DOHH2 (cell line): Measurements from ENCODE around the gene SMARCA2.

ENCODE experiments used
- H3F3A ChIP-seq: fragments of 200-600 bp; sonication (generic), shearing (Covaris generic); 2 replicates; pipeline ENCODE4 v1.6.0; 2016; ENCODE audit warnings: antibody characterized with exemption, mild to moderate bottlenecking; ENCODE audit not compliant: control insufficient read depth, insufficient read depth
- H3K27ac ChIP-seq: fragments of 200-600 bp; sonication (generic); 2 replicates; pipeline ENCODE4 v1.5.1; 2014; ENCODE audit warnings: low read depth, mild to moderate bottlenecking, low read length, moderate library complexity
- H3K27me3 ChIP-seq: fragments of 200-600 bp; sonication (generic); 2 replicates; pipeline ENCODE4 v1.6.1; 2014; ENCODE audit warnings: mild to moderate bottlenecking, low read length, mixed read lengths; ENCODE audit not compliant: control insufficient read depth
- H3K36me3 ChIP-seq: fragments of 200-600 bp; sonication (generic); 2 replicates; pipeline ENCODE4 v1.6.1; 2014; ENCODE audit warnings: mild to moderate bottlenecking, low read length, moderate library complexity, mixed read lengths; ENCODE audit not compliant: control insufficient read depth
- H3K4me1 ChIP-seq: fragments of 200-600 bp; sonication (generic); 2 replicates; pipeline ENCODE4 v1.6.1; 2014; ENCODE audit warnings: mild to moderate bottlenecking, low read length, mixed read lengths; ENCODE audit not compliant: control insufficient read depth
- H3K4me2 ChIP-seq: fragments of 200-600 bp; sonication (generic); 2 replicates; pipeline ENCODE4 v1.6.0; 2014; ENCODE audit warnings: mild to moderate bottlenecking, low read length, moderate library complexity
- H3K4me3 ChIP-seq: fragments of 200-600 bp; sonication (generic); 2 replicates; pipeline ENCODE4 v1.5.1; 2014; ENCODE audit warnings: mild to moderate bottlenecking, low read length, mixed read lengths
- H3K79me2 ChIP-seq: fragments of 200-600 bp; sonication (generic); 2 replicates; pipeline ENCODE4 v1.6.1; 2014; ENCODE audit warnings: mild to moderate bottlenecking, low read length, mixed read lengths; ENCODE audit not compliant: control insufficient read depth
- H3K9me2 ChIP-seq: fragments of 200-600 bp; sonication (generic); replicated peaks from 2 replicates; pipeline ENCODE4 v1.6.1; 2014; ENCODE audit warnings: mild to moderate bottlenecking, low read length, mixed read lengths; ENCODE audit not compliant: control insufficient read depth
- H3K9me3 ChIP-seq: fragments of 200-600 bp; sonication (generic); 2 replicates; pipeline ENCODE4 v1.6.1; 2014; ENCODE audit warnings: antibody characterized with exemption, low read length, mixed read lengths; ENCODE audit not compliant: control insufficient read depth, insufficient read depth
- H4K20me1 ChIP-seq: fragments of 200-600 bp; sonication (generic); 2 replicates; pipeline ENCODE4 v1.6.0; 2014; ENCODE audit warnings: low read depth, mild to moderate bottlenecking, antibody characterized with exemption, low read length, moderate library complexity; ENCODE audit not compliant: control insufficient read depth, insufficient read depth
- CTCF ChIP-seq: fragments of 200-600 bp; sonication (generic); IDR thresholded peaks from one replicate; pipeline ENCODE4 v1.5.1; 2014; ENCODE audit warnings: antibody characterized with exemption, mild to moderate bottlenecking, low read depth, low read length; ENCODE audit not compliant: poor library complexity, severe bottlenecking
- EZH2phosphoT487 ChIP-seq: fragments of 200-600 bp; sonication (generic); IDR thresholded peaks from 2 replicates; pipeline ENCODE4 v1.6.1; 2017; ENCODE audit warnings: borderline replicate concordance, mild to moderate bottlenecking, antibody characterized with exemption, low read length, moderate library complexity, mixed read lengths

SMARCA2 gene

GRCh38 chr9:2120926-2121689, 106.0 kb downstream of the SMARCA2 start:
- peaks cover 88% of the 10 kb centered on the region for H3K36me3 ChIP-seq
- H3K4me2 ChIP-seq, result no peak overlapping the region
- H3F3A ChIP-seq, result no peaks in the 10 kb centered on the region
- H3K27ac ChIP-seq, result no peak overlapping the region
- no peaks in the 10 kb centered on the region for H3K9me2 ChIP-seq
- H3K79me2 ChIP-seq, result 0 out of 2 replicates have a peak, but pooled peaks cover 3% of the 10 kb centered on the region
- TF ChIP-seq CTCF, result no peak
- no peak for TF ChIP-seq EZH2phosphoT487
- no peaks in the 10 kb centered on the region for H4K20me1 ChIP-seq
- no peaks in the 10 kb centered on the region for H3K9me3 ChIP-seq
- peaks cover 6% of the 10 kb centered on the region for H3K4me1 ChIP-seq
- H3K27me3 ChIP-seq, result no peaks in the 10 kb centered on the region
- H3K4me3 ChIP-seq, result no peak overlapping the region

- H3K36me3 ChIP-seq, result peaks cover 88% of the 10 kb centered on the region
- H3F3A ChIP-seq, result no peaks in the 10 kb centered on the region
- peaks cover 6% of the 10 kb centered on the region for H3K4me1 ChIP-seq
- H3K9me2 ChIP-seq, result no peaks in the 10 kb centered on the region
- TF ChIP-seq EZH2phosphoT487 (no peak), CTCF (no peak)
- 0 out of 2 replicates have a peak, but pooled peaks cover 4% of the 10 kb centered on the region for H3K79me2 ChIP-seq
- H3K27ac ChIP-seq, result no peak overlapping the region
- H3K9me3 ChIP-seq, result no peaks in the 10 kb centered on the region
- no peak overlapping the region for H3K4me3 ChIP-seq
- no peaks in the 10 kb centered on the region for H4K20me1 ChIP-seq
- no peaks in the 10 kb centered on the region for H3K27me3 ChIP-seq
- no peak overlapping the region for H3K4me2 ChIP-seq
Measured at GRCh38 chr9:2122299-2122698, 107.2 kb downstream of the SMARCA2 start.

- Histone ChIP-seq H3K27me3 (no peaks in the 10 kb centered on the region), H3K9me3 (no peaks in the 10 kb centered on the region), H3K79me2 (peaks cover 12% of the 10 kb centered on the region; the same call in 1 of the 2 replicates), H3K4me3 (no peak overlapping the region), H4K20me1 (no peaks in the 10 kb centered on the region), H3K36me3 (peaks cover 75% of the 10 kb centered on the region), H3K27ac (no peak overlapping the region), H3K4me1 (peaks cover 6% of the 10 kb centered on the region), H3K4me2 (no peak overlapping the region), H3K9me2 (no peaks in the 10 kb centered on the region), H3F3A (no peaks in the 10 kb centered on the region)
- TF ChIP-seq EZH2phosphoT487, result no peak
- TF ChIP-seq CTCF, result no peak
Measured at GRCh38 chr9:2125906-2126305, 110.8 kb downstream of the SMARCA2 start.
